Liver (tissue), 3 donors: ENCODE measurements around the gene GPA33.

Experiments
- ATF3 ChIP-seq: IDR thresholded peaks from 2 replicates; pipeline ENCODE4 v1.6.1; 2016; ENCODE audit warnings: antibody characterized with exemption
- CTCF ChIP-seq: fragments of 150-350 bp; IDR thresholded peaks from 2 replicates; pipeline ENCODE4 v1.5.1; 2017; ENCODE audit warnings: improper control_type of control experiment, low read depth, low read length; ENCODE audit not compliant: missing input control
- EGR1 ChIP-seq, 2 donors: IDR thresholded peaks; 2 replicates each; pipeline ENCODE4 v1.6.1; 2016 to 2018; ENCODE audit warnings: antibody characterized with exemption in 2 of 2, low read depth in 2 of 2
- GABPA ChIP-seq, 2 donors: IDR thresholded peaks in 1 of 2; conservative IDR thresholded peaks in 1 of 2; 2 replicates each; pipeline ENCODE4 v1.6.1; 2016; ENCODE audit warnings: antibody characterized with exemption in 2 of 2, mild to moderate bottlenecking in 1 of 2, moderate library complexity in 1 of 2
- JUND ChIP-seq, 2 donors: IDR thresholded peaks; 2 replicates each; pipeline ENCODE4 v1.6.1; 2016; ENCODE audit warnings: antibody characterized with exemption in 2 of 2
- MAX ChIP-seq: IDR thresholded peaks from 2 replicates; pipeline ENCODE4 v1.6.1; 2016; ENCODE audit warnings: antibody characterized with exemption
- RXRA ChIP-seq, 2 donors: IDR thresholded peaks; 2 replicates each; pipeline ENCODE4 v1.6.1; 2017 to 2018; ENCODE audit warnings: antibody characterized with exemption in 2 of 2, mild to moderate bottlenecking in 1 of 2
- SP1 ChIP-seq: IDR thresholded peaks from 2 replicates; pipeline ENCODE4 v1.6.1; 2018; ENCODE audit warnings: antibody characterized with exemption, mild to moderate bottlenecking
- TAF1 ChIP-seq: conservative IDR thresholded peaks from 2 replicates; pipeline ENCODE4 v1.6.1; 2016; ENCODE audit warnings: antibody characterized with exemption, mild to moderate bottlenecking
- YY1 ChIP-seq: IDR thresholded peaks from 2 replicates; pipeline ENCODE4 v1.6.1; 2016; ENCODE audit warnings: antibody characterized with exemption, mild to moderate bottlenecking
- TF ChIP-seq, protein P1 (sequence below): IDR thresholded peaks from 2 replicates; pipeline ENCODE4 v1.6.1; 2016; ENCODE audit warnings: antibody characterized with exemption, mild to moderate bottlenecking
- donor health status: healthy.
- donor health status: healthy.

DNA sequence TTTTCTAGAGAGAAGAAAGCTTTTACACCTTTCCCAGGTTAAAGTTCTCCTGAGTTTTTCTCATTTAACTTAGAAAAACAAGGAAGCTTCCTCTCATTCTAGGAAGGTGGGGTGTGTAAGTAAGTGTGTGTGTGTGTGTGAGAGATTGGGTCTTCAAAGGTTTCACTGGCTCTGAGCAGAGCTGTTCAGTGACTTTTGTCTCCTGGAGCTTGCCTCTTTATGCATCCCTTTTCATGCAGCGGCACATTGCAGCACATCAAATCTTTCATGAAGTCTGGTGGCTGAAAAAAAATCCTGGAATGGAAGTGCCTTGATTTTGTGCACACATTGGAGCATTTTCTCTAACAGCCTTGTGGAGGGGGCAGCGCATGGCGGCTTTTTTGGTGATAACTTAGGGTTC, 3.4 kb downstream of the GPA33 start:
- TF ChIP-seq, protein P1, sequence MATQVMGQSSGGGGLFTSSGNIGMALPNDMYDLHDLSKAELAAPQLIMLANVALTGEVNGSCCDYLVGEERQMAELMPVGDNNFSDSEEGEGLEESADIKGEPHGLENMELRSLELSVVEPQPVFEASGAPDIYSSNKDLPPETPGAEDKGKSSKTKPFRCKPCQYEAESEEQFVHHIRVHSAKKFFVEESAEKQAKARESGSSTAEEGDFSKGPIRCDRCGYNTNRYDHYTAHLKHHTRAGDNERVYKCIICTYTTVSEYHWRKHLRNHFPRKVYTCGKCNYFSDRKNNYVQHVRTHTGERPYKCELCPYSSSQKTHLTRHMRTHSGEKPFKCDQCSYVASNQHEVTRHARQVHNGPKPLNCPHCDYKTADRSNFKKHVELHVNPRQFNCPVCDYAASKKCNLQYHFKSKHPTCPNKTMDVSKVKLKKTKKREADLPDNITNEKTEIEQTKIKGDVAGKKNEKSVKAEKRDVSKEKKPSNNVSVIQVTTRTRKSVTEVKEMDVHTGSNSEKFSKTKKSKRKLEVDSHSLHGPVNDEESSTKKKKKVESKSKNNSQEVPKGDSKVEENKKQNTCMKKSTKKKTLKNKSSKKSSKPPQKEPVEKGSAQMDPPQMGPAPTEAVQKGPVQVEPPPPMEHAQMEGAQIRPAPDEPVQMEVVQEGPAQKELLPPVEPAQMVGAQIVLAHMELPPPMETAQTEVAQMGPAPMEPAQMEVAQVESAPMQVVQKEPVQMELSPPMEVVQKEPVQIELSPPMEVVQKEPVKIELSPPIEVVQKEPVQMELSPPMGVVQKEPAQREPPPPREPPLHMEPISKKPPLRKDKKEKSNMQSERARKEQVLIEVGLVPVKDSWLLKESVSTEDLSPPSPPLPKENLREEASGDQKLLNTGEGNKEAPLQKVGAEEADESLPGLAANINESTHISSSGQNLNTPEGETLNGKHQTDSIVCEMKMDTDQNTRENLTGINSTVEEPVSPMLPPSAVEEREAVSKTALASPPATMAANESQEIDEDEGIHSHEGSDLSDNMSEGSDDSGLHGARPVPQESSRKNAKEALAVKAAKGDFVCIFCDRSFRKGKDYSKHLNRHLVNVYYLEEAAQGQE: no peak
- no peak for TF ChIP-seq CTCF
- TF ChIP-seq YY1: no peak
- no peak for TF ChIP-seq SP1
- no peak for TF ChIP-seq TAF1
- TF ChIP-seq EGR1 (IDR thresholded peaks at IDR 0.05; ENCODE audit: low read depth in 2 of 2): no peak
- no peak for TF ChIP-seq JUND (IDR thresholded peaks at IDR 0.05)
- TF ChIP-seq ATF3: no peak
- TF ChIP-seq MAX: no peak
- no peak for TF ChIP-seq GABPA (IDR thresholded peaks at IDR 0.05 in 1 of 2, conservative IDR thresholded peaks at IDR 0.05 in 1 of 2)
- no peak for TF ChIP-seq RXRA (IDR thresholded peaks at IDR 0.05)
